ENCODE results near the gene LRRC27. TPM values are rescaled to one million over a fixed set of nuclear protein-coding genes. Genes with fewer than 3 reads are reported as not detected.

Gene LRRC27
- polyA plus RNA-seq, 3 donors: 21.1 to 41.9 (median 25.8) TPM

- no peak for DNase-seq (ENCODE audit: low read depth in 3 of 3, low spot score in 2 of 3)
Measured at GRCh38 chr10:132410779-132411532, 79.0 kb downstream of the LRRC27 start.

GRCh38 chr10:132411561-132412253 lies 79.7 kb downstream of the LRRC27 start:
- DNase-seq (ENCODE audit: low read depth in 3 of 3, low spot score in 2 of 3): no peak

- DNase-seq (ENCODE audit: low read depth in 3 of 3, low spot score in 2 of 3): no peak
Measured at GRCh38 chr10:132412316-132413192, 80.6 kb downstream of the LRRC27 start.

- no peak for DNase-seq (ENCODE audit: low read depth in 3 of 3, low spot score in 2 of 3)
Measured at GRCh38 chr10:132413226-132414205, 81.5 kb downstream of the LRRC27 start.

- DNase-seq (ENCODE audit: low read depth in 3 of 3, low spot score in 2 of 3): no peak
Measured at GRCh38 chr10:132414402-132415016, 82.5 kb downstream of the LRRC27 start.

- no peak for DNase-seq (ENCODE audit: low read depth in 3 of 3, low spot score in 2 of 3)
Measured at GRCh38 chr10:132415255-132415654, 83.3 kb downstream of the LRRC27 start.

- DNase-seq (ENCODE audit: low read depth in 3 of 3, low spot score in 2 of 3): no peak
Measured at GRCh38 chr10:132415956-132416355, 84.0 kb downstream of the LRRC27 start.

- no peak for DNase-seq (ENCODE audit: low read depth in 3 of 3, low spot score in 2 of 3)
Measured at GRCh38 chr10:132416566-132417256, 84.7 kb downstream of the LRRC27 start.

- no peak for DNase-seq (ENCODE audit: low read depth in 3 of 3, low spot score in 2 of 3)
Measured at GRCh38 chr10:132417257-132417910, 85.4 kb downstream of the LRRC27 start.

- DNase-seq (ENCODE audit: low read depth in 3 of 3, low spot score in 2 of 3): no peak
Measured at GRCh38 chr10:132417957-132418441, 86.0 kb downstream of the LRRC27 start.

- no peak for DNase-seq (ENCODE audit: low read depth in 3 of 3, low spot score in 2 of 3)
Measured at GRCh38 chr10:132418527-132419416, 86.8 kb downstream of the LRRC27 start.

- DNase-seq (ENCODE audit: low read depth in 3 of 3, low spot score in 2 of 3): no peak
Measured at GRCh38 chr10:132419538-132420468, 87.8 kb downstream of the LRRC27 start.

- no peak for DNase-seq (ENCODE audit: low read depth in 3 of 3, low spot score in 2 of 3)
Measured at GRCh38 chr10:132420469-132420980, 88.5 kb downstream of the LRRC27 start.

GRCh38 chr10:132420981-132421846 lies 89.2 kb downstream of the LRRC27 start:
- no peak for DNase-seq (ENCODE audit: low read depth in 3 of 3, low spot score in 2 of 3)
